BE2C (cell line): ENCODE results near the gene SERHL2.
"Not testable (repeated sequence)": the region's sequence is repeated elsewhere in the genome, so short reads cannot be mapped to it uniquely, and the experiment has no call there.

Source experiments
- DNase-seq: peaks from one replicate; pipeline ENCODE4 v3.0.0-alpha.2; 2020
- H3K27me3 ChIP-seq: fragments of 250-450 bp; sonication (Bioruptor Pico); 2 replicates; pipeline ENCODE4 v1.5.1; 2020; ENCODE audit warnings: mild to moderate bottlenecking
- H3K36me3 ChIP-seq: fragments of 250-450 bp; sonication (Bioruptor Pico); 2 replicates; pipeline ENCODE4 v1.5.1; 2020; ENCODE audit warnings: mild to moderate bottlenecking
- H3K4me1 ChIP-seq: fragments of 250-450 bp; sonication (Bioruptor Pico); 2 replicates; pipeline ENCODE4 v1.5.1; 2020
- H3K4me3 ChIP-seq: 2 replicates; pipeline ENCODE4 v1.5.1; 2011; ENCODE audit warnings: low read depth, low read length
- H3K9me3 ChIP-seq: fragments of 250-450 bp; sonication (Bioruptor Pico); 2 replicates; pipeline ENCODE4 v1.5.1; 2020
- TF ChIP-seq, protein P1 (sequence below): IDR thresholded peaks from 2 replicates; pipeline ENCODE4 v1.5.1; 2012; ENCODE audit warnings: mild to moderate bottlenecking, low read depth, low read length

Gene SERHL2

DNA sequence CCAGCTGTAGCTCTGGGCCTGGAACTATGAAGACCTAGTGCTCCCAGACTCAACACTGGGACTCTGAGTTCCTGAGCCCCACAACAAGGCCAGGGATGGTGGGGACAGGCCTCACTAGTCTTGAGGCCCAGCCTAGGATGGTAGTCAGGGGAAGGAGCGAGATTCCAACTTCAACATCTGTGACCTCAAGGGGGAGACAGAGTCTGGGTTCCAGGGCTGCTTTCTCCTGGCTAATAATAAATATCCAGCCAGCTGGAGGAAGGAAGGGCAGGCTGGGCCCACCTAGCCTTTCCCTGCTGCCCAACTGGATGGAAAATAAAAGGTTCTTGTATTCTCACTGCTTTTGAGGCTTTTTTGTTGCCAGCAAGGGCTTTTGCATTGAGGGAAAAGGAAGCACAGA lies 20.3 kb downstream of the SERHL2 start:
- DNase-seq, H3K27me3 ChIP-seq, H3K4me1 ChIP-seq, H3K4me3 ChIP-seq, H3K9me3 ChIP-seq: not testable (repeated sequence)
- H3K36me3 ChIP-seq, result peaks cover 26% of the 10 kb centered on the region

DNA sequence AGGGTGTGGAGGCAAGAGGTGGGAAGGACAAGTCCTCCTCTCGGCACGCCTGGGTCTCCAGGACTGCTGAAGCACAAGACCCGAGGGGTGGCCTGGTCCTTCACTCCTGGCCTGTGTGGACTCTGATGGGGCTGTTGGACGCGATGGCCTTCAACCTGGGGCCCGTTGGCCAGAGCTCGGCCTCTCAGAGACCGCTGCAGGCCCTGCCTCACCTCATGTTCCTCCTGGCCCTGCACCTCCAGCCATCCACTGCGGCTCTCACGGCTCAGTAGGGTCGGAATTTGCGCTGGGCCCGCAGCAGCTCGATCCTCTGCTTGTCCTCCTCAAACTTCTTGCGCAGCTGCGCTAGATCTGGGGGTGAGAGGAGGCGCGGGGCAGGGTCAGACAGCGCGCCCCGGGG lies 20.7 kb downstream of the SERHL2 start:
- not testable (repeated sequence) for H3K4me1 ChIP-seq, H3K4me3 ChIP-seq, H3K27me3 ChIP-seq, DNase-seq, H3K9me3 ChIP-seq
- peaks cover 26% of the 10 kb centered on the region for H3K36me3 ChIP-seq

DNA sequence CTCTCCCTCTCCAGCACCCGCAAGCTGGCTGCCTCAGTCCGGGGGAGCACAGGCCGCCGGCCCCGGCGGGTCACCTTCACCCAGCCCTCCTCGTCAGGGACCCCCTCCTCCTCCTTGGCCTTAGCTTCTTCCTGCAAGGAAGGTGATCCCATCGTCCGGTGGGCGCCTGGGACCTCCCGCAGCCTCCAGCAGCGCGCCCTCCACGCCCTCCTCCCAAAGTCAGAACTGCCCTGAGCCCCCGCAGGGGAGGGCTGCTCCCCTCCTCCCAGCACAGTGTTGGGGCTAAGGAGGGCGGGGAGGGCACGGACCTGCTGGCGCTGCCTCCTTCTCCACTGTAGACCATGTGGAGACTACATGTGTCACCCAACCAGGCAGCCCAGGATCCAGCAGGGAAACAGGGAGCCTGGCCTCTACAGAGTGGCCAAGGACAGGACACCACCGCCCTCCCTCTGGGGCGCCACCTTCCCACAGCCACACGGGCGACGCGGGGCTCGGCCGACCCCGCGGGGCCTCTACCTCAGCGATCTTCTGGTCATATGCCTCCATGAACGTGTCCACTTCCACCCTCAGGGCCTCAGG lies 22.3 kb downstream of the SERHL2 start:
- H3K27me3 ChIP-seq, DNase-seq, H3K4me3 ChIP-seq, H3K9me3 ChIP-seq, H3K4me1 ChIP-seq: not testable (repeated sequence)
- H3K36me3 ChIP-seq, result peaks cover 31% of the 10 kb centered on the region

DNA sequence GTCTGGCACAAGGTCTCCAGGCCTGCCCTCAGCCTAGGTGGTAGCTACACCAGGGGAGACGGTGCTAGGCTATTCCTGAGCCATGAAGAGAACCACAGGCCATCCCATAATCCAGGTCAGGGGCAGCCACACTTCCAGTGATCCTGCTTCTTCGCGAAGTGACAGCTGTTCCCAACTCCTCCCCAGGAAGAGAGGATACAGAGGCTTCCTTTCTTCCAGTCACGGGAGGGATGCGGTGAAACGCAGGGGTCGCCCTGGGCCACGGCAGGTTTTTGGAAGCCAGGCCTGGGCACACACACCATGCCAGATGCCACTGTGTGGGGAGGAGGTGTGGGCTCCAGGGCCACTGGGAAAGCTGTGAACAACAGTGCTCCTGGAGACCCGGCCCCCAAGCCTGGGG lies 23.4 kb downstream of the SERHL2 start:
- H3K9me3 ChIP-seq, H3K4me1 ChIP-seq, H3K27me3 ChIP-seq, DNase-seq, H3K4me3 ChIP-seq: not testable (repeated sequence)
- peaks cover 31% of the 10 kb centered on the region for H3K36me3 ChIP-seq

DNA sequence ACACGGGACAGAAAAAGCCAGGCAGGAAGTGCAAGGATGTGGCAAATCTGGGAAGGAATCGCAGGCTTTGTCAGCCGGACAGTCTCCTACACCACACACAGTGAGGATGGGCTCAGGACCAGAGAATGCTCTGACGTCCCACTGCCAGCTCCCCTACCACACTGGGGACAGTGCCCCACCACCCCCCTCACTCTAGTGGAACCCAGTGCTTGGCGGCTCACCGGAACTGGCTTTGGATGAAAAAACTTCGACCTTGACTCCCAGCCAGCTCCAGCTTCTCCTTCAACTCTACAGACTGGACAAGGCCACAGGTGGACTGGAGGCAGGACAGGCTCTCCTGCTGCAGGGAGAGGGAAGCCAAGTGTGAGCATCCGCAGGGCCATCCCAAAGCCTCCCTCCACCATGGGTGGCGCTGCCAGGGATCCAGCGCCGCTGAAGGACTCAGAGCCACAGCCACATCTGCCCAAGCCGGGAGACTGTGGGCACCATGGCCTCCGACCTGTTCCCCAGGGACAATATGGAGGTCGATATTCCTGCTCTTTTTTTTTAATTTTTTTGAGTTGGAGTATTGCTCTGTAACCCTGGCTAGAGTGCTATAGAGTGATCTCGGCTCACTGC lies 24.0 kb downstream of the SERHL2 start:
- TF ChIP-seq, protein P1, sequence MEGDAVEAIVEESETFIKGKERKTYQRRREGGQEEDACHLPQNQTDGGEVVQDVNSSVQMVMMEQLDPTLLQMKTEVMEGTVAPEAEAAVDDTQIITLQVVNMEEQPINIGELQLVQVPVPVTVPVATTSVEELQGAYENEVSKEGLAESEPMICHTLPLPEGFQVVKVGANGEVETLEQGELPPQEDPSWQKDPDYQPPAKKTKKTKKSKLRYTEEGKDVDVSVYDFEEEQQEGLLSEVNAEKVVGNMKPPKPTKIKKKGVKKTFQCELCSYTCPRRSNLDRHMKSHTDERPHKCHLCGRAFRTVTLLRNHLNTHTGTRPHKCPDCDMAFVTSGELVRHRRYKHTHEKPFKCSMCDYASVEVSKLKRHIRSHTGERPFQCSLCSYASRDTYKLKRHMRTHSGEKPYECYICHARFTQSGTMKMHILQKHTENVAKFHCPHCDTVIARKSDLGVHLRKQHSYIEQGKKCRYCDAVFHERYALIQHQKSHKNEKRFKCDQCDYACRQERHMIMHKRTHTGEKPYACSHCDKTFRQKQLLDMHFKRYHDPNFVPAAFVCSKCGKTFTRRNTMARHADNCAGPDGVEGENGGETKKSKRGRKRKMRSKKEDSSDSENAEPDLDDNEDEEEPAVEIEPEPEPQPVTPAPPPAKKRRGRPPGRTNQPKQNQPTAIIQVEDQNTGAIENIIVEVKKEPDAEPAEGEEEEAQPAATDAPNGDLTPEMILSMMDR, result no peak
- DNase-seq, result no peak
- Histone ChIP-seq H3K4me1 (no peaks in the 10 kb centered on the region), H3K4me3 (no peak overlapping the region), H3K36me3 (peaks cover 31% of the 10 kb centered on the region), H3K9me3 (no peaks in the 10 kb centered on the region), H3K27me3 (no peaks in the 10 kb centered on the region)

DNA sequence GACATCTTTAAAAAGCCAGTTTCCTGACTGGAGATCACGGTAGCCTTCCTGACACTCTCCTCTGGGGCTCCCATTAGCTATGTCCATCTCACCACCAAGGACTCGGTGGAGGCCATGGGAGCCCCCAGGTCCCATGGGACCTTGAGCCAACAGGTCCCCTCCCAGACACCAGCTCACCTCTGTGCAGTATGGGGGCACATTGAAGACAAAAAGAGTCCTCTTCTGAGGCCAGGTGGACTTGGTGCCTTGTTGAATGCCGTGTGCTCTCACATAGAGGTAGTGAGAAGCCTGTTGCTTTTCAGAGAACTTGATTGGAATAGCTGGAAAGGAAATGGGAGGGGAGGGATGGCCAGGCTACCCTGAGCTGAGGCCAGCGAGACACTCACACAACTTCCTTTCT lies 26.3 kb downstream of the SERHL2 start:
- not testable (repeated sequence) for H3K4me1 ChIP-seq, H3K27me3 ChIP-seq, H3K9me3 ChIP-seq, H3K4me3 ChIP-seq, DNase-seq
- peaks cover 42% of the 10 kb centered on the region for H3K36me3 ChIP-seq

DNA sequence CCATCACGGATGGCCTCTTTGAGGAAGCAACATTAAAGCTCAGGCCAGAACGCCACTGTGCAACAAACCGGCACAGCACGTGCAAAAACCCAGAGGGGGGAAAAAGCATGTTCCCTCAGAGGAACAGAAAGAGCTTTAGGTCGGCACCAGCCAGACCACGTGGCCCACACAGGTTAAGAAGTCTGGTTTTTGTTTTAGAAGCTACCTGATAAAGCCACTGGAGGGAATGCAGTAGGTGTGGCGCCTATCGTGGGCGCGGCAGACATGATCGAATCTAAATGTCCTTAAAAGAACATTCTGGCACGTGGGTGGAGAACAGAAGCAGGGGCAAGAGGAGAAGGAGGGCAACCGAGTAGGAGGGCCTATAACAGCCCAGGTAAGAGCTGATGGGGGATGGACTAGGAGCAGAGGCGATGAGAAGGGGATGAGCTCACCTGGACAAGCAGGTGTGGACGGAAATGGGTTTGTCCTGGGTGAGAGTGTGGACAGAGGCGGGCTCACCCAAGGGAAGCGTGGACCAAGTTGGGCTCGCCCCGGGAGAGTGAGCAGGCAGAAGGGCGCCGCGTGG lies 27.5 kb downstream of the SERHL2 start:
- not testable (repeated sequence) for H3K27me3 ChIP-seq, H3K4me1 ChIP-seq, DNase-seq, H3K9me3 ChIP-seq
- H3K4me3 ChIP-seq, result peak overlapping the region; percentile 73
- H3K36me3 ChIP-seq, result peaks cover 54% of the 10 kb centered on the region

DNA sequence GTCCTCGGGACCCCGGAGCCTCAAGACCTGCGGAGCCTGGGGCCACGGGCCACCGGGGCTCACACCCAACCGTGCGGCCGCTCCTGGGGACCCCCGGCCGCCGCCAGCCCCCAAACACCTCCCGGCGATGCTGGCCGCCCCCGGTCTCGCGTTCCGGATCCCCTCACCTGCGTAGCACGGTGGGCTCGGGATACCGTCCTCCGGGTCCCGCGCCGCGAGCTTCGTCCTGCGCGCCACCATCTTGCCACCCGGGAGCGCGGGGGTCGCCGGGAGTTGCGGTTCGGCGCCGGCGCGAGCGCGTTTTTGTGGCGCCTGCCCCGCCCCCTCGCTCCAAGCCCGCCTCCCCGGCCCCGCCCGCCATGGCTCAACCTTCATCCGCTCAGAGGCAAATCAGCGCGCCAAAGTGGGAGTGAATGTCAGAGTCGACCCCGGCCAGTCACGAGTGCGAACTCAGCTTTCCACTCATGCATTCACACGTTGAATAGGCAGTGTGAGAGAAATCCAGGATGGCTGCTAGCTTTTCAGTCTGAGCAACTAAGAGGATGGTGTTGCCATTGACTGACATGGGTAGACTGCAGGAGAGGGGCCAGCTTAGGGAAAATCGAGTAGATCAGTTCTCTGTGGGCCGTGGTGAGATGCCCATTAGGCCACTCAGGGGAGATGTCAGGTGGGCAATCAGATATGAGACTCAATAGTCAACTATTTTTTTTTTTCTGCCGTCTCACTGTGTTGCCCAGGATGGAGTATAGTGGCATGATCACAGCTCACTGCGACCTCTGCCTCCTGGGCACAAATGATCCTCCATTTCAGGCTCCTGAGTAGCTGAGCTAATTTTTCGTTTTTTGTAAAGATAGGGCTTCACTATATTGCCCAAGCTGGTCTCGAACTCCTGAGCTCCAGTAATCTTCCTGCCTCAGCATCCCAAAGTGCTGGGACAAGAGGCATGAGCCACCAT lies 28.3 kb downstream of the SERHL2 start:
- H3K4me1 ChIP-seq, result no peaks in the 10 kb centered on the region
- DNase-seq, result peak; percentile 89
- no peaks in the 10 kb centered on the region for H3K27me3 ChIP-seq
- H3K36me3 ChIP-seq, result peaks cover 60% of the 10 kb centered on the region
- TF ChIP-seq, protein P1, result no peak
- H3K9me3 ChIP-seq, result no peaks in the 10 kb centered on the region
- H3K4me3 ChIP-seq, result peak overlapping the region; percentile 73

DNA sequence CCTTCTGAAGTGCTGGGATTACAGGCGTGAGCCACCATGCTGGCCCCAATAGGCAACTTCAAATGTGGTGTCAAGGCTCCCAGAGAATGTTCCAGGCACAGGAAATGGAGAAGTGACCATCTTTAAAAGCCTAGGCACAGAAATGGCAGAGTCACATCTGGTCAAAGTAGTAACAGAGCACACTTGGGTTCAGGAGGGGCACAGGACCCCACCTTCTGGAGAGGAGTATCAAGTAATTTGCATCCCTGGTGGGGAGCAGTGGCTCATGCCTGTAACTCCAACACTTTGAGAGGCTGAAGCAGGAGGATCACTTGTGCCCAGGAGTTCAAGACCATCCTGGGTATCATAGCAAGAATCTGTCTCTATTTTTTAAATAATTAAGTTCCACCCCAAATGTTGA lies 29.2 kb downstream of the SERHL2 start:
- H3K4me1 ChIP-seq, result no peaks in the 10 kb centered on the region
- no peaks in the 10 kb centered on the region for H3K27me3 ChIP-seq
- peaks cover 61% of the 10 kb centered on the region for H3K36me3 ChIP-seq
- no peak overlapping the region for H3K4me3 ChIP-seq
- H3K9me3 ChIP-seq, result no peaks in the 10 kb centered on the region
- TF ChIP-seq, protein P1, result no peak
- DNase-seq, result no peak
